Astrocyte (in vitro differentiated cells and primary cell): ENCODE data around the gene CST9L.

Source experiments
- CTCF ChIP-seq: IDR thresholded peaks from 2 replicates; pipeline ENCODE4 v1.5.1; 2011; ENCODE audit warnings: low read depth, mild to moderate bottlenecking, inconsistent platforms, low read length, moderate library complexity; ENCODE audit not compliant: insufficient read depth
- EZH2 ChIP-seq: IDR thresholded peaks from 2 replicates; pipeline ENCODE4 v1.6.1; 2012; ENCODE audit warnings: mild to moderate bottlenecking, low read length, inconsistent platforms; ENCODE audit not compliant: insufficient read depth

GRCh38 chr20:23542801-23543200 is 25.5 kb downstream of the CST9L start:
- TF ChIP-seq CTCF (no peak), EZH2 (no peak)
